Panc1 (cell line): ENCODE data around the gene MUC7. TPM values are rescaled to one million over a fixed set of nuclear protein-coding genes. Genes with fewer than 3 reads are reported as not detected.

Source experiments
- ATAC-seq: fragments of 200-7000 bp; cut with Tn5 transposase; 2 replicates; pipeline ENCODE4 v1.9.1; 2020; ENCODE audit warnings: mild to moderate bottlenecking, moderate library complexity
- BruUV-seq: library from RNA; stranded (reverse); fragments of 400-500 nt; replicated peaks from 2 replicates; lab custom pipeline; 2021; lab: Mats Ljungman, UMichigan
- CTCF ChIA-PET: fragments of 300-600 bp; sonication (Branson Sonifier 250); formaldehyde crosslinking; loops from one replicate; lab custom pipeline; 2022; ENCODE audit warnings: antibody characterized with exemption; lab: Charles Lee
- POLR2A ChIA-PET: fragments of 300-600 bp; sonication (Branson Sonifier 250); formaldehyde crosslinking; loops from one replicate; lab custom pipeline; 2022; ENCODE audit warnings: antibody characterized with exemption; lab: Charles Lee
- DNase-seq: peaks from one replicate; pipeline ENCODE4 v3.0.0-alpha.2; 2010; ENCODE audit warnings: low read depth, low spot score
- H3K27ac ChIP-seq: 2 replicates; pipeline ENCODE4 v1.5.1; 2011; ENCODE audit warnings: mild to moderate bottlenecking, low read length, inconsistent platforms
- H3K27me3 ChIP-seq: fragments of 200-500 bp; sonication (Bioruptor generic); 2 replicates; pipeline ENCODE4 v1.6.0; 2014; ENCODE audit warnings: low read length, inconsistent platforms; ENCODE audit not compliant: control insufficient read depth, insufficient read depth
- H3K36me3 ChIP-seq: fragments of 200-500 bp; sonication (Bioruptor generic); 2 replicates; pipeline ENCODE4 v1.5.1; 2014; ENCODE audit warnings: inconsistent platforms, mild to moderate bottlenecking, low read length, moderate library complexity; ENCODE audit not compliant: control insufficient read depth, insufficient read depth
- H3K4me1 ChIP-seq: 2 replicates; pipeline ENCODE4 v1.5.1; 2011; ENCODE audit warnings: inconsistent platforms, mild to moderate bottlenecking, low read length, moderate library complexity; ENCODE audit not compliant: control insufficient read depth, insufficient read depth
- H3K4me3 ChIP-seq, 2 experiments: 2 replicates each; pipeline ENCODE4 v1.5.1; 2011 to 2012; ENCODE audit warnings: low read depth in 2 of 2, low read length in 2 of 2, mild to moderate bottlenecking in 2 of 2, inconsistent platforms in 1 of 2, moderate library complexity in 1 of 2
- H3K9me3 ChIP-seq: fragments of 200-500 bp; sonication (Bioruptor generic); 2 replicates; pipeline ENCODE4 v1.5.1; 2014; ENCODE audit warnings: low read depth, mild to moderate bottlenecking, inconsistent platforms, low read length, moderate library complexity; ENCODE audit not compliant: control insufficient read depth, insufficient read depth
- CTCF ChIP-seq: fragments of 450-650 bp; IDR thresholded peaks from 2 replicates; pipeline ENCODE4 v1.5.1; 2017; ENCODE audit warnings: mild to moderate bottlenecking
- POLR2AphosphoS5 ChIP-seq: IDR thresholded peaks from 2 replicates; pipeline ENCODE4 v1.6.1; 2012; ENCODE audit warnings: mild to moderate bottlenecking, low read depth, low read length, moderate library complexity
- SIN3A ChIP-seq: IDR thresholded peaks from 2 replicates; pipeline ENCODE4 v1.6.1; 2012; ENCODE audit warnings: low read depth, mild to moderate bottlenecking, low read length, moderate library complexity, borderline replicate concordance; ENCODE audit not compliant: insufficient read depth
- TCF7L2 ChIP-seq: IDR thresholded peaks from 2 replicates; pipeline ENCODE4 v1.6.1; 2011; ENCODE audit warnings: mild to moderate bottlenecking, low read depth, low read length, inconsistent platforms
- in situ Hi-C: cut with HindIII; loops from 2 replicates; pipeline ENCODE4 v1.10.0; 2016; ENCODE audit warnings: low sequenced_read_pairs, low pct_unique_long_range_greater_than_20kb
- intact Hi-C: fragments of 100-400 bp; cut with micrococcal nuclease; formaldehyde crosslinking; loops from one replicate; pipeline ENCODE4 v1.10.0; 2022; ENCODE audit not compliant: unreplicated experiment
- total RNA-seq: library from RNA; stranded (reverse); gene quantifications from one replicate; pipeline ENCODE4 v1.2.1, GENCODE V29; 2021; ENCODE audit not compliant: unreplicated experiment
- TF ChIP-seq, protein P1 (sequence below), 2 experiments: IDR thresholded peaks; 2 replicates each; pipeline ENCODE4 v1.6.1; 2011 to 2012; ENCODE audit warnings: low read depth in 2 of 2, control low read depth in 1 of 2, low read length in 1 of 2, mild to moderate bottlenecking in 1 of 2, moderate library complexity in 1 of 2; ENCODE audit not compliant: insufficient read depth in 1 of 2

Gene MUC7
- total RNA-seq, 1 experiment from 2014 or later: not detected

- TF ChIP-seq, protein P1, sequence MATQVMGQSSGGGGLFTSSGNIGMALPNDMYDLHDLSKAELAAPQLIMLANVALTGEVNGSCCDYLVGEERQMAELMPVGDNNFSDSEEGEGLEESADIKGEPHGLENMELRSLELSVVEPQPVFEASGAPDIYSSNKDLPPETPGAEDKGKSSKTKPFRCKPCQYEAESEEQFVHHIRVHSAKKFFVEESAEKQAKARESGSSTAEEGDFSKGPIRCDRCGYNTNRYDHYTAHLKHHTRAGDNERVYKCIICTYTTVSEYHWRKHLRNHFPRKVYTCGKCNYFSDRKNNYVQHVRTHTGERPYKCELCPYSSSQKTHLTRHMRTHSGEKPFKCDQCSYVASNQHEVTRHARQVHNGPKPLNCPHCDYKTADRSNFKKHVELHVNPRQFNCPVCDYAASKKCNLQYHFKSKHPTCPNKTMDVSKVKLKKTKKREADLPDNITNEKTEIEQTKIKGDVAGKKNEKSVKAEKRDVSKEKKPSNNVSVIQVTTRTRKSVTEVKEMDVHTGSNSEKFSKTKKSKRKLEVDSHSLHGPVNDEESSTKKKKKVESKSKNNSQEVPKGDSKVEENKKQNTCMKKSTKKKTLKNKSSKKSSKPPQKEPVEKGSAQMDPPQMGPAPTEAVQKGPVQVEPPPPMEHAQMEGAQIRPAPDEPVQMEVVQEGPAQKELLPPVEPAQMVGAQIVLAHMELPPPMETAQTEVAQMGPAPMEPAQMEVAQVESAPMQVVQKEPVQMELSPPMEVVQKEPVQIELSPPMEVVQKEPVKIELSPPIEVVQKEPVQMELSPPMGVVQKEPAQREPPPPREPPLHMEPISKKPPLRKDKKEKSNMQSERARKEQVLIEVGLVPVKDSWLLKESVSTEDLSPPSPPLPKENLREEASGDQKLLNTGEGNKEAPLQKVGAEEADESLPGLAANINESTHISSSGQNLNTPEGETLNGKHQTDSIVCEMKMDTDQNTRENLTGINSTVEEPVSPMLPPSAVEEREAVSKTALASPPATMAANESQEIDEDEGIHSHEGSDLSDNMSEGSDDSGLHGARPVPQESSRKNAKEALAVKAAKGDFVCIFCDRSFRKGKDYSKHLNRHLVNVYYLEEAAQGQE (IDR thresholded peaks at IDR 0.05; ENCODE audit: insufficient read depth in 1 of 2, low read depth in 2 of 2, low read length in 1 of 2): no peak
- TF ChIP-seq SIN3A (no peak), CTCF (no peak), TCF7L2 (no peak), POLR2AphosphoS5 (no peak)
Measured at GRCh38 chr4:70522626-70523025, 50.6 kb downstream of the MUC7 start.

DNA sequence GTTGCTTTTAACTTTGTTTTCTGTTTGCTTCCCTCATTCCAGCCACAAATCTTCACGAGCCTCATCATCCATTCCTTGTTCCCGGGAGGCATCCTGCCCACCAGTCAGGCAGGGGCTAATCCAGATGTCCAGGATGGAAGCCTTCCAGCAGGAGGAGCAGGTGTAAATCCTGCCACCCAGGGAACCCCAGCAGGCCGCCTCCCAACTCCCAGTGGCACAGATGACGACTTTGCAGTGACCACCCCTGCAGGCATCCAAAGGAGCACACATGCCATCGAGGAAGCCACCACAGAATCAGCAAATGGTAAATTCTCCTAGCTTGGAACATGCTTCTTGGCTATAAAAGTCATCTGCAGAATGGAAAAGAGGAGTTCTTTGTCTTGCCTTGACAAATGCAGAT, 59.0 kb downstream of the MUC7 start:
- H3K4me1 ChIP-seq: no peaks in the 10 kb centered on the region
- H3K4me3 ChIP-seq: no peak overlapping the region
- H3K36me3 ChIP-seq: no peaks in the 10 kb centered on the region
- DNase-seq (no peak), ATAC-seq (no peak)
- CTCF ChIA-PET: no interaction called here
- POLR2A ChIA-PET: no interaction called here
- in situ Hi-C loops (no loop called here), intact Hi-C loops (no loop called here)
- TF ChIP-seq POLR2AphosphoS5 (no peak), SIN3A (no peak), TCF7L2 (no peak), CTCF (no peak)
- TF ChIP-seq, protein P1 (IDR thresholded peaks at IDR 0.05; ENCODE audit: insufficient read depth in 1 of 2, low read depth in 2 of 2, low read length in 1 of 2): no peak
- BruUV-seq: no TSS peak
- H3K9me3 ChIP-seq: no peaks in the 10 kb centered on the region
- no peaks in the 10 kb centered on the region for H3K27me3 ChIP-seq
- H3K27ac ChIP-seq: no peak overlapping the region

More at GRCh38 chr4:70522626-70523025, 50.6 kb downstream of the MUC7 start:
- H3K4me3 ChIP-seq: no peak overlapping the region
- no peaks in the 10 kb centered on the region for H3K9me3 ChIP-seq
- no peaks in the 10 kb centered on the region for H3K4me1 ChIP-seq
- no peaks in the 10 kb centered on the region for H3K27me3 ChIP-seq
- in situ Hi-C loops (no loop called here), intact Hi-C loops (no loop called here)
- ATAC-seq (no peak), DNase-seq (no peak)
- ChIA-PET POLR2A (no interaction called here), CTCF (no interaction called here)
- H3K36me3 ChIP-seq: no peaks in the 10 kb centered on the region
- no peak overlapping the region for H3K27ac ChIP-seq
- no TSS peak for BruUV-seq
